NOMO-1 treated with DMSO at 0.1 percent for 48 hours (cell line): ENCODE data around the gene ING3.

Experiments used
- DNase-seq: peaks from one replicate; lab custom pipeline; 2025; ENCODE audit not compliant: unreplicated experiment; lab: John Stamatoyannopoulos, UW

The ING3 gene, protein sequence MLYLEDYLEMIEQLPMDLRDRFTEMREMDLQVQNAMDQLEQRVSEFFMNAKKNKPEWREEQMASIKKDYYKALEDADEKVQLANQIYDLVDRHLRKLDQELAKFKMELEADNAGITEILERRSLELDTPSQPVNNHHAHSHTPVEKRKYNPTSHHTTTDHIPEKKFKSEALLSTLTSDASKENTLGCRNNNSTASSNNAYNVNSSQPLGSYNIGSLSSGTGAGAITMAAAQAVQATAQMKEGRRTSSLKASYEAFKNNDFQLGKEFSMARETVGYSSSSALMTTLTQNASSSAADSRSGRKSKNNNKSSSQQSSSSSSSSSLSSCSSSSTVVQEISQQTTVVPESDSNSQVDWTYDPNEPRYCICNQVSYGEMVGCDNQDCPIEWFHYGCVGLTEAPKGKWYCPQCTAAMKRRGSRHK

DNA sequence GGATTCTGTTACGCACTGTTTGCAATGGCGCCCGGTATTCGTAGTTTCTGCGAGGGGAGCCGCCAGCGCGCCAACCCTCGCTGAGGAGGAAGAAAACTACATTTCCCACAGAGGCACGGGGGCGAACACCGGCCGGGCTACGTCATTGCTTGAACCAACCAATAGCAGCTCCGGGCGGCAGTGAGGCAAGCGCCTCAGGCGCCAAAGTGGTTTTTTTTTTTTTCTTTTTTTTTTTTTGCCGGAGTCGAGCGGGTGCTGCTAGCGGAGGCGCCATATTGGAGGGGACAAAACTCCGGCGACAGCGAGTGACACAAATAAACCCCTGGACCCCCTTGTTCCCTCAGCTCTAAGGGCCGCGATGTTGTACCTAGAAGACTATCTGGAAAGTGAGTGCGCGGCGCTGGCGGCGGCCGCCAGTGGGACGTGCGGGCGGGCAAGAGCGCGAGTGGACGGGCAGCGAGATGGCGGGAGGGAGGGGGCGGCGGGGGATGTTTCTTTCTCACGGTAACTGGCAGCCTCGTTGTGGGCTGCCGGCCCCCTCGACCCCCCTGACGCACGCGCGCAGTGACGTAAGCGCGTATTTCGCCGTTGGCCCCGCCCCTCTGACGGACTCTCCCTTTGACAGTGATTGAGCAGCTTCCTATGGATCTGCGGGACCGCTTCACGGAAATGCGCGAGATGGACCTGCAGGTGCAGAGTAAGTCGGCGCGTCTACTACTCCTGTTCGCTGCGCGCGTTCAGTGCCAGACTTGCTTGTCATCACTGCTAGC lies at the start of gene ING3:
Gene ING3 (plus strand): TSS at position 239 of the 770 bp plus-strand sequence. CDS start 120 bp downstream, at position 359.
- peak; percentile 80 for DNase-seq

DNA sequence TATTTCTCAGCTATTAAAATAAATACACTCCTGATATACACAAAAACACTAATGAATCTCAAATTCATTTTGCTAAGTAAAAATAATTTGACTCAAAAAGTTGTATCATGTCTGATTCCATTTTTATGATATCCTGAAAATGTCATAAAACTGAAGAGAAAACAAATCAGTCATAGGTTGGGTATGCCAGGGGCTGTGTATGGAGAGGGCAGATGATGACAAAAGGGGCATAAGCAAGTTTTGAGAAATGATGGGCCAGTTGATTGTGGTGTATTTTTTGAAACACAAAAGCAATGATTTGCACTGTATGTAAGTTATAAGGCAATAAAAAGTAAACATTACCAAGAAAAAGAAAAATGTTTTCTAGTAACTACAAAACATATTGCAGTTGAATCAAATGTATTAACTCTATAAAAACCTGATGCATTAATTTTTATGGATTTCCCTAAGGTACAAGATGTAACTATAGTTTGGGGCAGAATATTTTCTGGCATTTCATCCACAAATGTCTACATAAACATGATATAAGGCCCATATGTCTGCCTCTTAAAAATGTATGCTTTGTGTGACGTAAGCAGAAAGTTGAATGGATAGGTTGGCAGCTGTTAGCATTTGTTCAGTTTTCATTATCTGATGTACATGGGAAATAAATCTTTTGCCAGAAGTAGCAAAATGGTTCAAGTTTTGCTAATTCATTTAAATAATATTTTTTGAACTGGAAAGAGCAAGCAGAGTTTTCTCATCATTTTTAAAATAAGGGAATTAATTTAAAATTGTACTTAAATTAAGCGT lies 35.1 kb upstream of the ING3 start:
- DNase-seq = no peak

DNA sequence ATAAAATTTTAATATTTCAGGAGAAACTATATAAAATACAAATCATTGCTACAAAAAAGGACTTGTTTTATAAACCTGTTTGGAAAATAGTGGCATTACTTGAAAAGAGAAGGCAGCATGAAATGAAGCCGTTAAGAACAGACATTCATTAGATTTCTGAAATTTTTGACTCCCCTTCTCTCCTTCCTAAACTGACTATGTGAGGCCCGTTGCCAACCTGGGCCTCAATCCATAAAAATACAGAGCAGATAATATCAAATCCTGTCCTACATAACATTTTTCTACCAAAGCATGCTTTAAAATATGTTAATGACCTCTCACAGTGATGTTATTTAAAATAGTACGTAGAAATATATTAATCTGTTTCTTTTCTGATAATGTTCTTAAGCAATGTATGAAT lies 34.5 kb upstream of the ING3 start:
- no peak for DNase-seq

DNA sequence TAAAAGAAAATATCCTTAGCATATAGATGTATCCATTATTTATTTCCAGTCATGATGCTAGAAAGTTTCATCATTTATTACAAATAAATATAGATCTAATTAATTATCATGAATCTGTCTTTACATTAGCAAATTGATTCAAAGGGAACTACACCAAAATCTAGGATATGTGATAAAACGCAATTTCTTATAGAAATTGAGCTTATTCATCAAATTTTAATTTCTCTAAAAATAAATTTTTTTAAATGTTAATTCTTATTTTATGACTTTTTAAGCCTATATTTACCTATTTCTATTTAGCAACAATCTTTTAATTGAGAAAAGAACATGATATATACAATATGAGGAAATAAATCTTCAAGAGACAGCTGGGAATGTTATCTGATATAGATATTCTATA lies 34.0 kb upstream of the ING3 start:
- DNase-seq = no peak

DNA sequence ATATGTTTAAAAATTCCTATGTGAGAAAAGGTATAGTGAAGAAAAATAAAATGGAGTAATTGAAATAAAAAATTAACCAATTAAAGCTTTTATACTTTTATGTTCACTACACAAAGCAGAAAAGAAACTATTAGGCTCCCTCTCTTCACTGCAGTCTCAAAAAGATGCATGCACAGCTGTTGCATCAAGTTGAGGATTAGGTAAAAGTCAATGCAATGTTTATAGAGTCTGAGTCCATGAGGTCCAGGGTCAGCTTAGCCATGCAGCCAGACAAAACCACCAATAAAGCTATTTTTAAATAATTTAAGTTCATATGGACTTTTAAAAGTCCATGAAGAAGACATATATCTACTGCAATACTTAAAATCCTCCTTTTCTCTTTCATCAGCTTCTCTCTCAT lies 31.1 kb upstream of the ING3 start:
- no peak for DNase-seq

DNA sequence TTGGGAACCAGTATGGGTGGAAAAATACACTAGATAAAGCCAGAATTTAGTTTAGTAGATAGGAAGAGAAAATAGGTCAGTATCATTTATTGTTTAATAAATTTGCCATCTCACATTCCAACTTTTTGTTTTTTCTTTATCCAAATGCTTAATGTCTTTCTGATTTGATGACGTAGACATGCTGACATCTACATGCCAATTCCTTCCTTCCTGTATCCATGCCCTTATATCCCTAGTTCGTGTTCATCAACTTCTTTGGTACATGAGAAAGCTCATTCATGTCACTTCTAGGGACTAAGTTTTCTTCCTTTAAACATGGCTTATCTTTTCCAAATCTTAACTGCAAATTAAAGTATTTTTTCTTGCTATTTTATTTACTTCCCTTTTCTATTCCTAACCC lies 30.5 kb upstream of the ING3 start:
- DNase-seq = no peak

DNA sequence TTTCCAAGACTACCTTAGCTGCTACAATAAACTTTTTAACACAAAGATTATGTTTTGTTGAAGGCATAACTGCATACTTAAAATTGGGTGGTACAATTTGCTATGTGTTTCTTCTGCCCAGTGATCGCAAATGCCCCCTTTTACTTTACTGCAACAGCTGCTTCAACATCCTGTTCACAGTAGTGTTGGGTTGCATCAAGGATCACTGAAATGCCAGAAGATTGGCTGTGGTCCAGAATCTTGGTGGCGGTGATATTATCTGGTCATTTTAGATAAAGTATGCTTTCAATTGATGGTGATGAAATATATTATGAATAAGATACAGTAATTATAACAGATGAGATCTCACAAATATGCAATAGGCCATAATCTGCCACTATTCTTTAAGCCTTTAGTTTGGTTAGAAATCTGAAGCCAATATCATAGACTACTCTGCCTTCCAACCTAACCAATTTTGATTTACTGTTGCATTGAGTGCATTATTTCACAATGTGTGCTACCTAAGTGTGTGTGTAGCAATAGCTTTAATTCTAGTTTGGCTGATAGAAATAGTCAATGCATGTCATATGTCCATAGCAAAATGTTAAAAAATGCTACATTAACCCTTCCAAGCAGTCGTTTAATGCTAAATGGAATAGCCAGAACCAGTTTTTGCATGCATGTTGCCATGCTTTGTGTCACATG lies 29.8 kb upstream of the ING3 start:
- DNase-seq = no peak

DNA sequence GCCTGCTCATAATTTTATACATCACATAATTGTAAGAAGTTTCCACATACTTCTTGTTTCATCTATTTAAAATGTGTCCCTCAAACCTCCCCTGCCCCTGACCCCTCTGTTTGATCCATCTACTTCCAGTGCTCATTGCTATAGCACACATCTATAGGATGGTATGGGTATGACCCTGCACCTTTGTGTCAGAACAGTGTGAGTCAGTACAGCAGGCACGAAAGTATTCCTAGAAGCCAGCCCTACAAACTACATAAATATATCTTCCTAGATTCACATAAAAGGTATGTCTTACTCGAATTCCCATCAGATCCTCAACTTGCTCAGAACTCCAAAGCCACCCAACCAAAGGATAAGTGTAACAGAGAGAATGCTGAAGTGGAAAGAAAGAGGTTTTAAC lies 25.7 kb upstream of the ING3 start:
- DNase-seq = no peak

DNA sequence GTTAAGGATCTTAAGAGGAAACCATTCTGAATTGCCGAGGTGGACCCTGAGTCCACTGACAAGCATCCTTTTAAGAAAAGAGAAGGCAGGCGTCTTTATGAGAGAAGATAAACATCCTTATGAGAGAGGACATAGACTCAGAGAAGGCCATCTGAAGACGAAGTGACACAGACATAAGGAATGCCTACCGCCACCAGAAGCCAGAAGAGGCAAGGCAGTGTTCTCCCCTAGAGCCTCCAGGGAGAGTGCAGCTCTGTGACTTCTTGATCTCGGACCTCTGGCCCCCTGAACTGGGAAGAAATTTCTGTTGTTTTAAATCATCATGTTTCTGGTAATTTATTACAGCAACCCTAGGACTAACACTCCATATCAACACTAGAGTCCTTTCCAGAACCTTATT lies 25.2 kb upstream of the ING3 start:
- DNase-seq = no peak

DNA sequence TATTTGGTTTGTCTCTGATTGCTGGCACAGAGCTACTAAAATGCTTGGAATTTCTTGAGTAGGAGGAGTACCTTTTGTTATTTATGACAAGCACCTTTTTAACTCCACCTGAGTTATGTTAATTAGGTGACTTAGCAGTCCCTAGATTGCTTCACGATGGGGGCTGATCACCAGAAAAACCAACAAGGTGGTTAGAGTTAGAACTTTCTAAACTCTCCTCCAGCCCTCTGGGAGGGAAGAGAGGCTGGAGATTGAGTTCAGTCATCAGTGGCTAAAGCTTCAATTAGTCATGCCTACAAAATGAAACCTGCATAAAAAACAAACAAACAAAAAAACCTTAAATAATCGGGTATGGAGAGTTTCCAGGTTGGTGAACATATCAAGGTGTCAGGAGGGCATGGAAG lies 23.6 kb upstream of the ING3 start:
- no peak for DNase-seq

DNA sequence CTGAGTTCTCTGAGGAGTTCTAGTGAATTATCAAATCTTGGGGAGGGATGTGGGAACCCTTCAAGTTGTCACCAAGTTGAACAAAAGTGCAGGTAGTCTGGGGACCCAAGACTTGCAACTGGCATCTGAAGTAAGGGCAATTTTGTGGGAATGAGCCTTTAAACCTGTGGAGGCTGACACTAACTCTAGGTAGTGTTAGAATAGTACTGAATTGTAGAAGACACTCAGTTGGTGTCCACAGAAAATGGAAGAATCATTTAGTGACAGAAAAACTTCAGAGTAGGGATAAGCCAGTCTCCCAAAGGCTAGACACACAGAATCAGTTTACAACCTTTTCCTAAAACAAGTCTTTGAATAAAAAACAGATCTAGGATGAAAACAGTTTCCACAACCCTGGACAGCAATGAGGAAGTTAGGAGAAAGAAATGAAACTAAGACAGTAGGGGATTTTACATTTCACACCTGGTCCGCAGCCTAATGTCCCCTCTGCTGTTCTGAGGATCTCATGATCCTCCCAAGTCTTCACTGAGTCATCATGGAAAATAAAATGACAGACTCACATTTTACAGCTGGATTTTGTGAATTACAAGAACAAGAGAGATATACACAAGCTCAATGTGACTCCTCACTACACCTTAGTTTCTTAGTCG lies 23.0 kb upstream of the ING3 start:
- DNase-seq = no peak

DNA sequence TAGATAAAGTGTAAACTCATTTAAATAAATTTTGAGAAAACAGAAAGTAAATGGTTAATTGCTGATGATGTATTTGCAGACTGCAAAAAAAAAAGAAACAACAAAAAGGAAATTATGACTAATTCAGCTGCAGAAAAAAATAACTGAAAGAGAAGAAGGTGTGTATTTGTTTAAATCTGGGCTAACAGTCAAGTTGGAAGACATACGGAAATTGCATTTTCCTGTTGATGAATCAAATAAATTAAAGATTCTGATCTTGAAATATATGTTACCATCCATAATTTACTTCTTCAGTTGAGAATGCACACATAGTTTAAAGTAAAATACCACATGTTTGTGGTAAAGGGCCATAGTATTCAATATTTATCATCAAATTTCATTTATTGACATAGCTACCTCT lies 19.3 kb upstream of the ING3 start:
- no peak for DNase-seq

DNA sequence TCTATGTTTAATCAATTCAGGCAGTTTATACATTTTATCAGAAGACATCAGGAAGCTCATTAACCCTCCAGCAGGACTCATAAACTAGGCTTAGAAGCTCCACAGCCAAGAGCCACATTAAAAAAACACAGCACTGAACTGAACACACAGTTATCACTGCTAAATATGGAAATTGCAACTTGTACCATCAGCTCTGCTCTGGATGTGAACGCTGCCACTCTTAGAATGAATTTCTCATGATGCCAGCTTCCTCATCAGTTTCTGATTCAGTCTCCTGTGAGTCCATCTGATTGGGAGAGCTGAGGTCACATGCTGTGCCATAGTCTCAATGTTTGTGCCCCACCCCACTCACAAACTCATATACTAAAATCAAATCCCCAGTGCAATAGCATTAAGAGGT lies 17.1 kb upstream of the ING3 start:
- DNase-seq = no peak

DNA sequence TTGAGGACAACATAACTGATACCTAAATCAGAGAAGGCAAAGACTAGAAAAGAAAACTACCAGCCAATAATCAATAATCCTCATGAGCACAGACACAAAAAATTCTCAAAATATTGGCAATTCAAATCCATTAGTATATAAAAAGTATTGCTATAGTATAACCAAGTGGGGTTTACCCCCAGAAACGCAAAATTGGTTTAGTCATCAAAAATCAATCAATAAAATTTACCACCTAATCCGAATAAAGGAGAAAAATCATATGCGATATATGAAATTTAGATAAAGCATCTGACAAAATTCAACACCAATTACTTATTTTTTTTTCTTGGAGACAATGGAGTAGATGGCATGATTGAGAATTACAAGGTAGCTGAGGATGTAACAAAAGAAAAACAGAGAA lies 11.2 kb upstream of the ING3 start:
- no peak for DNase-seq

DNA sequence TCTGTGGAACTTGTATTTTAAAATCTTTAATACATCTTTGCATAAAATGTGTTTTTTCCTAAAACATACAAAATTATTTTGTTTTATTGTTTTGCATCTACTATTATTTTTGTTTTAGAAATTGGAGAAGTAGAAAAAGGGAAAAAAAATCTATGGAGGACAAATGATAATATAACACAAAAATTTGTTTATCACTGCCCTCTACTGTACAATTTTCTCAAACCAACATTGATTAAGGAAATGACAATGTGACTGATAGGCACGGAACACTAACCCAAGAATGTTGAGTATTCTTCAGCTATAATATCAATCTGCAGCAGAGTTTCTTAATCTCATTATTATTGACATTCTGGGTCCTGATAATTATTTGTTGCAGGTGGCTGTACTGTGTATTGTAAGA lies 9.5 kb upstream of the ING3 start:
- peak; percentile 2 for DNase-seq

DNA sequence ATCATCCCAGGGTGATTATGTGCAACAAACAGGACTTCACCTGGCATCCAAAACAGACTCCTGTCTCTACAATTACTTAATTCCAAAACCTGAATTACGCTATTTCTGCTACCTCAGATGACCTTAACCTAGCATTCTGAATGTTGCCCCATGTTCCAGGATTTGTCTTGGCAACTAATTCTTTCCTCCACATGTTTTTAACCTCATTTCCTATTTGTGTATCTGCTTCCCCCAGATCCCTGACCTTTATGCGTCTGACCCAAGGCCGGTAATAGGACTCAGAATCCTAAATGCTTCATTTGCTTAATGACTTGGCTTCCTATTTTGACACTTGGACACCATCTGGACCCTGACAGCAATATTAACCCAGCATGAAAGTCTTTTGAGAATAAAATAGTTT lies 8.7 kb upstream of the ING3 start:
- DNase-seq = no peak

DNA sequence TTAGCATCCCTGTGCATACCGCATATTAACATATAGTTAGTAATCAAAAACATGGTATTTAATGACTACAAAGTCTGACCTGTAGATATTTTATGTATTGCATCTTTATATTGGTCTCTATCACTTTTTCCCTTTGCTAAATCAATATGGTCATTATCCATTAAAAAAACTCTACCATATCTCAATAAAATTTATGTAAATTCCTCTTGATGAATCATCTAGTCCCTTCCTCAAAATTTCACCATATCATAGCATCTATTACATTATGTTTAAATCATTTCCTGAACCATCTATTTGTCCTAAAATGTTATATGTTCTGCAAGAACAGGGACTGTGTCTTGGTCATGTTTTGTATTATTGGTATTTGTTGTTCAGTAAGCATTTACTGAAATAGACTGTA lies 7.7 kb upstream of the ING3 start:
- DNase-seq = no peak

DNA sequence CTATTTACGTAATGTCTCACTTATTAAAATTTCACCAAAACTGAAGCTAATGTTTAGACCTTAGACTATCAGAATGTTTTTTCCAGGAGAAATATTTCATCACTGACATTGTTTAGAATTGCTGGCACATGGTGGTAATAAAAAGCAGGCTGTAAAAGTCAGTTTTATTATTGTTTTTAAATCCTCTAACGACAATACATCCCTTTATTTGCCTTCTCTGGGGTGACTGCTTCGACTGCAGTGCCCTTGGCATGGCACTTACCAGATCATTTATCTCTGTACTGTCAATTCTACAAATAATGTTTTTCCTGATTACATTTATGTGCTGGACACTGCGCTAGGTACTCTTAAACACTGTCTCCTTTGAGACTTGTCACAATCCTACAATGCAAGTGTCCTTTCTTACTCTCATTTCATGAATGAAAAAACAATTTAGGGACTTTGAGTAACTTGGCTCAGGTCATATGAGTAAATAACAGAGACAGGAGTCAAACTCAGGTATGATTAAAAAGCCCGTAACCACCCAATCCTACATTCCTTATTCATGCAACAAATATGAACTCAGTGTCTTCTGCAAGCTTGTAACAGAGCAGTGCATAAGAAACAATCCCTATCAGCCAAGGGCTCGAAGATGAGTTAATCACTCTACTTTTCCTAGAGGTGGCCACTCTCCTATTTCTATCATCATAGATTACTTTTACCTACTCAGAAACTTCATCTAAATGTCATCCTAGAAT lies 5.6 kb upstream of the ING3 start:
- no peak for DNase-seq

DNA sequence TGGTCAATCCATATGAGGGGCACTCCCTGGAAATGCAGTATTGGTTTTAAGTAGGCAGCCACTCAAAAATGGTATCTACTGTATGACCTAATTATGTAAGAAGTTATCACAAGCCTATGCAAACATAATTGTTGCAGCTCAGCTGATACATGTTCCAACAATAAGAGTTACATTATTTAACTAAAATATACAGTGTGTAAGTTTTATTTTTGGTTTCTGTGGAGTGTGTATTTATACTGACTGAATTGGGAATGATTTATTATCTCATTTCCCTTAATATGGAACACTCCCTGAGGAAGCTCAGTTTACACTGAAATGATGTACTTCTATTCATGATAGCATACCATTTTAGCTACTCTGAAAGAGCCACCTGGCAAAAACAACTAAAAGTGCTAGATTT lies 2.6 kb upstream of the ING3 start:
- DNase-seq = no peak

DNA sequence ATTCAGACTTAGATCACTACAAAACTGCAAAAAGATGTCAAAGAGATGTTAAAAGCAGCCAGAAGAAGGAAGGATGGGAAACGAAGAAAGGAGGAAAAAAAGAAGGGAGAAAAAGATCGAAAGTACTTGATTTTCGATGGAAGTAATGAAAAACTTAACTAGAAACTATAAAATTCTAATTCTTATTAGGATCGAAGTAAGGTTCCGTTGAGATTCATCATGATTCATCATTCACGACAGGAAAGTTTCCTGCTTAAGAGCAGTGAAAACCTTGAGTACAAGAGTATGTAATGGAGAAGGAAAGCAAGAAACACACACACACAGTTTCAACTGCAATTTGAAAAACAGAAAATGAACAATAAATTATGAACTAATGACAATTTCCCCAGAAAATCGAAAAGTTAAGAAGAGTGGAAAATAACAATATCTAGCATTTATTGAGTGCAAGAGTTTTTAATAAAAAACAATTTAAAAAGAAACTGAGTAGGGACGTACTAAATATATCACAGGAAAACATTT lies 1.1 kb upstream of the ING3 start:
- no peak for DNase-seq
